A673 (cell line): ENCODE measurements around the gene CCL14.

ENCODE experiments used
- EZH2 ChIP-seq: fragments of 200-600 bp; sonication (generic); IDR thresholded peaks from 2 replicates; pipeline ENCODE4 v1.6.1; 2017; ENCODE audit warnings: borderline replicate concordance, low read depth, mild to moderate bottlenecking, mixed read lengths, antibody characterized with exemption, low read length; ENCODE audit not compliant: poor library complexity, severe bottlenecking
- TF ChIP-seq, protein P1 (sequence below): fragments of 300-800, 200-600 bp; sonication (generic); conservative IDR thresholded peaks from 2 replicates; pipeline ENCODE4 v1.5.1; 2017; ENCODE audit warnings: low read depth, mild to moderate bottlenecking, antibody characterized with exemption, low read length, moderate library complexity, mixed read lengths

DNA sequence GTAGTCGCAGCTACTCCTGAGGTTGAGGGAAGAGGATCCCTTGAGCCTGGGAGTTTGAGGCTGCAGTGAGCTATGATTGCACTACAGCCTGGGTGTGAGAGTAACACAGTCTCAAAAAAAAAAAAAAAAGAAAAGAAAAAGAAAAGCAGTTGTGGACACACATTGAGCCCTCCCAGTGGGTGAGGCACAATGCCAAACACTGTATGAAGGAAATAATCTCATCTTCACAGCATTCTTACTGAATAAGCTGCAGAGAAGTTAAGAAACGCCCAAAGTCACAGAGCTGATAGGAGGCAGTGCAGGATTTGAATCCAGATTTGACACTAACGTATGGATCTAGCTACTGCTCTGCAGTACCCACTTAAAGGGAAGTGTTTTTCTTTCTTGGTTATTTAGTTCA lies 37.1 kb downstream of the CCL14 start:
- TF ChIP-seq, protein P1, sequence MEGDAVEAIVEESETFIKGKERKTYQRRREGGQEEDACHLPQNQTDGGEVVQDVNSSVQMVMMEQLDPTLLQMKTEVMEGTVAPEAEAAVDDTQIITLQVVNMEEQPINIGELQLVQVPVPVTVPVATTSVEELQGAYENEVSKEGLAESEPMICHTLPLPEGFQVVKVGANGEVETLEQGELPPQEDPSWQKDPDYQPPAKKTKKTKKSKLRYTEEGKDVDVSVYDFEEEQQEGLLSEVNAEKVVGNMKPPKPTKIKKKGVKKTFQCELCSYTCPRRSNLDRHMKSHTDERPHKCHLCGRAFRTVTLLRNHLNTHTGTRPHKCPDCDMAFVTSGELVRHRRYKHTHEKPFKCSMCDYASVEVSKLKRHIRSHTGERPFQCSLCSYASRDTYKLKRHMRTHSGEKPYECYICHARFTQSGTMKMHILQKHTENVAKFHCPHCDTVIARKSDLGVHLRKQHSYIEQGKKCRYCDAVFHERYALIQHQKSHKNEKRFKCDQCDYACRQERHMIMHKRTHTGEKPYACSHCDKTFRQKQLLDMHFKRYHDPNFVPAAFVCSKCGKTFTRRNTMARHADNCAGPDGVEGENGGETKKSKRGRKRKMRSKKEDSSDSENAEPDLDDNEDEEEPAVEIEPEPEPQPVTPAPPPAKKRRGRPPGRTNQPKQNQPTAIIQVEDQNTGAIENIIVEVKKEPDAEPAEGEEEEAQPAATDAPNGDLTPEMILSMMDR = no peak
- no peak for TF ChIP-seq EZH2
